ENCODE results near the gene GLYATL3.

Gene GLYATL3

GRCh38 chr6:49526598-49526997 is 26.9 kb downstream of the GLYATL3 start:
- Histone ChIP-seq H3K9me3 (ENCODE audit: control insufficient read depth in 2 of 2, low read length in 2 of 2) (no peaks in the 10 kb centered on the region), H3K9ac (ENCODE audit: low read depth in 1 of 2, low read length in 2 of 2) (no peak overlapping the region), H3K4me3 (ENCODE audit: low read length in 2 of 2) (no peak overlapping the region), H3K27ac (ENCODE audit: low read depth in 2 of 2, low read length in 2 of 2) (no peak overlapping the region), H3K4me1 (ENCODE audit: control insufficient read depth in 2 of 2, insufficient read depth in 2 of 2, low read length in 2 of 2) (peaks cover 6 to 13% of the 10 kb centered on the region in 2 donors), H3K36me3 (ENCODE audit: control insufficient read depth in 2 of 2, insufficient read depth in 2 of 2, low read length in 2 of 2) (no peaks in the 10 kb centered on the region), H3K27me3 (ENCODE audit: control insufficient read depth in 2 of 2, insufficient read depth in 2 of 2, low read length in 2 of 2) (no peaks in the 10 kb centered on the region)

DNA sequence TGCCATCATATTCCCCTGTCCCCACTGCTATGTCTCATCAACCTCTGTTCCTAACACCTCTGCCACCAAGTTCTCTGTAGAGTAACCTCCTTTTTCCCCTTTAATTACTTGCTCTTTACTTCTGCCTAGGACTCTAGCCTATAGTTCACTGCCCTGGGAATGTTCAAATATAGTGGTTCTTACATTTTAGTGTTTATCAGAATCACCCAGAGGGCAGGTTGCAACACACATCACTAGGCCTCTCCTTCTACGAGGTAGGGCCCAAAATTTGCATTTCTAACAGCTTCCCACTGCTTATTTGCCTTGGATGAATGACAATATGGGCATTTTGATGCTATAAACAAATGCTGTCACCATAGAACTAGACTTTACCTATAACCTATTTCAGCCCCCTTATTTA is 27.6 kb downstream of the GLYATL3 start:
- no peaks in the 10 kb centered on the region for H3K9me3 ChIP-seq (ENCODE audit: control insufficient read depth in 2 of 2, low read length in 2 of 2)

DNA sequence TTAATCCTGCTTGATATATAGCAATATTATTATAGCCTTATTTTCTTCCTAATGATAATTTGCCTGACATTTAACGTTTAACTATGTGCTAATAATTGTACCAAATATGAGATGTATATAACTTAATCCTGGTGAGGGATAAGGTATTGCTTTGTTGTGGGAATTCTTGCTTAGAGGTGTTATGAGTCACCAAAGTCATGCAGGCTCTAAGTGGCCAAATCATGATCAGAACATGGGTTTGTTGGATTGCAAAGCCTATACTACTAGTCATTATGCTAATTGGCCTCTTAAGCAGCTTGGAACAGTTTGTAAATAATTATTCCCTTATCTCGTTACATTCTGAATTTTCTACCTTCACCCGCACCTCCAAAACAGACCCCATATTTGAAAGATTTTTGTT is 28.8 kb downstream of the GLYATL3 start:
- Histone ChIP-seq H3K36me3 (ENCODE audit: control insufficient read depth in 2 of 2, insufficient read depth in 2 of 2, low read length in 2 of 2) (no peaks in the 10 kb centered on the region), H3K27ac (ENCODE audit: low read depth in 2 of 2, low read length in 2 of 2) (no peak overlapping the region), H3K9ac (ENCODE audit: low read depth in 1 of 2, low read length in 2 of 2) (no peak overlapping the region), H3K4me1 (ENCODE audit: control insufficient read depth in 2 of 2, insufficient read depth in 2 of 2, low read length in 2 of 2) (peaks cover 6% of the 10 kb centered on the region in 2 donors), H3K27me3 (ENCODE audit: control insufficient read depth in 2 of 2, insufficient read depth in 2 of 2, low read length in 2 of 2) (no peaks in the 10 kb centered on the region), H3K9me3 (ENCODE audit: control insufficient read depth in 2 of 2, low read length in 2 of 2) (no peaks in the 10 kb centered on the region), H3K4me3 (ENCODE audit: low read length in 2 of 2) (no peak overlapping the region)

More for the DNA sequence above, 27.6 kb downstream of the GLYATL3 start:
- H3K4me1 ChIP-seq (ENCODE audit: control insufficient read depth in 2 of 2, insufficient read depth in 2 of 2, low read length in 2 of 2), result peaks cover 6 to 13% of the 10 kb centered on the region in 2 donors
- no peak overlapping the region for H3K27ac ChIP-seq (ENCODE audit: low read depth in 2 of 2, low read length in 2 of 2)
- no peaks in the 10 kb centered on the region for H3K36me3 ChIP-seq (ENCODE audit: control insufficient read depth in 2 of 2, insufficient read depth in 2 of 2, low read length in 2 of 2)
- no peak overlapping the region for H3K9ac ChIP-seq (ENCODE audit: low read depth in 1 of 2, low read length in 2 of 2)
- no peaks in the 10 kb centered on the region for H3K27me3 ChIP-seq (ENCODE audit: control insufficient read depth in 2 of 2, insufficient read depth in 2 of 2, low read length in 2 of 2)
- no peak overlapping the region for H3K4me3 ChIP-seq (ENCODE audit: low read length in 2 of 2)

- Histone ChIP-seq H3K36me3 (ENCODE audit: control insufficient read depth in 2 of 2, insufficient read depth in 2 of 2, low read length in 2 of 2) (no peaks in the 10 kb centered on the region), H3K4me3 (ENCODE audit: low read length in 2 of 2) (no peak overlapping the region), H3K4me1 (ENCODE audit: control insufficient read depth in 2 of 2, insufficient read depth in 2 of 2, low read length in 2 of 2) (peaks cover 4 to 6% of the 10 kb centered on the region in 2 donors), H3K9ac (ENCODE audit: low read depth in 1 of 2, low read length in 2 of 2) (no peak overlapping the region), H3K9me3 (ENCODE audit: control insufficient read depth in 2 of 2, low read length in 2 of 2) (no peaks in the 10 kb centered on the region), H3K27me3 (ENCODE audit: control insufficient read depth in 2 of 2, insufficient read depth in 2 of 2, low read length in 2 of 2) (no peaks in the 10 kb centered on the region), H3K27ac (ENCODE audit: low read depth in 2 of 2, low read length in 2 of 2) (no peak overlapping the region)
Observed at GRCh38 chr6:49530141-49530776, 30.5 kb downstream of the GLYATL3 start.

- Histone ChIP-seq H3K27ac (ENCODE audit: low read depth in 2 of 2, low read length in 2 of 2) (no peak overlapping the region), H3K27me3 (ENCODE audit: control insufficient read depth in 2 of 2, insufficient read depth in 2 of 2, low read length in 2 of 2) (no peaks in the 10 kb centered on the region), H3K4me3 (ENCODE audit: low read length in 2 of 2) (no peak overlapping the region), H3K9me3 (ENCODE audit: control insufficient read depth in 2 of 2, low read length in 2 of 2) (no peaks in the 10 kb centered on the region), H3K9ac (ENCODE audit: low read depth in 1 of 2, low read length in 2 of 2) (no peak overlapping the region), H3K36me3 (ENCODE audit: control insufficient read depth in 2 of 2, insufficient read depth in 2 of 2, low read length in 2 of 2) (no peaks in the 10 kb centered on the region), H3K4me1 (ENCODE audit: control insufficient read depth in 2 of 2, insufficient read depth in 2 of 2, low read length in 2 of 2) (peaks cover 0 to under 1% of the 10 kb centered on the region in 2 donors)
Observed at GRCh38 chr6:49531774-49532569, 32.2 kb downstream of the GLYATL3 start.

DNA sequence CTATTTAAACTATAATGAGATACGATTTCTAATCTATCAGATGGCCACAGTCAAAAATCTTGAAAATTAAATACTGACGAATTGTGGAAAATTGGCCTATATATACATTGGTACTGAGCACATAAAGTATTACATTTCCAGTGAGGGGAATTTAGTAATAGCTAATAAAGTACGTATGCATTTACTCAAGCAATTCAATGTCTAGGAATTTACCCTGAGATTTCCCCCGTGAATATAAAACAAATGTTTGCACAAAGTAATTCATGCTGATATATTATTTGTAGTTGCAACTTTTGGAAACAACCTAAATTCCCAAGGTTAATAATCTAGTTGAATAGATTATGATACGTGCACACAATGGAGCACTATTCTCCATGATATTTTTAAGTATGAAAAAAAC is 36.1 kb downstream of the GLYATL3 start:
- Histone ChIP-seq H3K4me3 (ENCODE audit: low read length in 2 of 2) (no peak overlapping the region), H3K9me3 (ENCODE audit: control insufficient read depth in 2 of 2, low read length in 2 of 2) (no peaks in the 10 kb centered on the region), H3K36me3 (ENCODE audit: control insufficient read depth in 2 of 2, insufficient read depth in 2 of 2, low read length in 2 of 2) (no peaks in the 10 kb centered on the region), H3K27me3 (ENCODE audit: control insufficient read depth in 2 of 2, insufficient read depth in 2 of 2, low read length in 2 of 2) (no peaks in the 10 kb centered on the region), H3K9ac (ENCODE audit: low read depth in 1 of 2, low read length in 2 of 2) (no peak overlapping the region), H3K27ac (ENCODE audit: low read depth in 2 of 2, low read length in 2 of 2) (no peak overlapping the region), H3K4me1 (ENCODE audit: control insufficient read depth in 2 of 2, insufficient read depth in 2 of 2, low read length in 2 of 2) (no peaks in the 10 kb centered on the region)

DNA sequence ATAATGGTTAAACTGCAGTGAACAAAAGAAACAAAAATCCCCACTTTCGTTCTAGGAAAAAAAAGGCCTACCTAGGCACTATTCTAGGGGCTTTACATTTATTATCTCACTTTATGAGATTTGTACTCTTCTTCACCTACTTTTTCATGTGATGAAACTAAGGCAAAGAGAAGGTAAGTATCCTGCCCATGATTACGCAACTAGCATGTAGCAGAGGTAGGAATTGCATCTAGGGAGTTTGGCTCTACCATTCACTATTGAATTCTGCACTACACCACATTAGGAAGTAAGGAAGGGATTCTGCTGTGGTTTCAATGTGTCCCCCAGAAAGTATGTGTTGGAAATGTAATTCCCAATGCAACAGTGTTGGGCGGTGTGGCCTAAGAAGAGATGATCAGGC is 39.4 kb downstream of the GLYATL3 start:
- no peaks in the 10 kb centered on the region for H3K36me3 ChIP-seq (ENCODE audit: control insufficient read depth in 2 of 2, insufficient read depth in 2 of 2, low read length in 2 of 2)
- H3K4me1 ChIP-seq (ENCODE audit: control insufficient read depth in 2 of 2, insufficient read depth in 2 of 2, low read length in 2 of 2), result no peaks in the 10 kb centered on the region
- no peak overlapping the region for H3K27ac ChIP-seq (ENCODE audit: low read depth in 2 of 2, low read length in 2 of 2)
- no peaks in the 10 kb centered on the region for H3K9me3 ChIP-seq (ENCODE audit: control insufficient read depth in 2 of 2, low read length in 2 of 2)
- no peak overlapping the region for H3K9ac ChIP-seq (ENCODE audit: low read depth in 1 of 2, low read length in 2 of 2)
- H3K27me3 ChIP-seq (ENCODE audit: control insufficient read depth in 2 of 2, insufficient read depth in 2 of 2, low read length in 2 of 2), result no peaks in the 10 kb centered on the region
- H3K4me3 ChIP-seq (ENCODE audit: low read length in 2 of 2), result no peak overlapping the region

GRCh38 chr6:49540614-49541013 is 40.9 kb downstream of the GLYATL3 start:
- Histone ChIP-seq H3K27ac (ENCODE audit: low read depth in 2 of 2, low read length in 2 of 2) (no peak overlapping the region), H3K4me3 (ENCODE audit: low read length in 2 of 2) (no peak overlapping the region), H3K9me3 (ENCODE audit: control insufficient read depth in 2 of 2, low read length in 2 of 2) (no peaks in the 10 kb centered on the region), H3K9ac (ENCODE audit: low read depth in 1 of 2, low read length in 2 of 2) (no peak overlapping the region), H3K36me3 (ENCODE audit: control insufficient read depth in 2 of 2, insufficient read depth in 2 of 2, low read length in 2 of 2) (no peaks in the 10 kb centered on the region), H3K4me1 (ENCODE audit: control insufficient read depth in 2 of 2, insufficient read depth in 2 of 2, low read length in 2 of 2) (no peaks in the 10 kb centered on the region), H3K27me3 (ENCODE audit: control insufficient read depth in 2 of 2, insufficient read depth in 2 of 2, low read length in 2 of 2) (no peaks in the 10 kb centered on the region)

- Histone ChIP-seq H3K9me3 (ENCODE audit: control insufficient read depth in 2 of 2, low read length in 2 of 2) (no peaks in the 10 kb centered on the region), H3K27me3 (ENCODE audit: control insufficient read depth in 2 of 2, insufficient read depth in 2 of 2, low read length in 2 of 2) (no peaks in the 10 kb centered on the region), H3K9ac (ENCODE audit: low read depth in 1 of 2, low read length in 2 of 2) (no peak overlapping the region), H3K4me1 (ENCODE audit: control insufficient read depth in 2 of 2, insufficient read depth in 2 of 2, low read length in 2 of 2) (no peaks in the 10 kb centered on the region), H3K4me3 (ENCODE audit: low read length in 2 of 2) (no peak overlapping the region), H3K27ac (ENCODE audit: low read depth in 2 of 2, low read length in 2 of 2) (no peak overlapping the region), H3K36me3 (ENCODE audit: control insufficient read depth in 2 of 2, insufficient read depth in 2 of 2, low read length in 2 of 2) (no peaks in the 10 kb centered on the region)
Observed at GRCh38 chr6:49541210-49541724, 41.5 kb downstream of the GLYATL3 start.

- no peak overlapping the region for H3K27ac ChIP-seq (ENCODE audit: low read depth in 2 of 2, low read length in 2 of 2)
Observed at GRCh38 chr6:49541936-49542335, 42.2 kb downstream of the GLYATL3 start.

More at GRCh38 chr6:49541936-49542335, 42.2 kb downstream of the GLYATL3 start:
- H3K4me1 ChIP-seq (ENCODE audit: control insufficient read depth in 2 of 2, insufficient read depth in 2 of 2, low read length in 2 of 2), result no peaks in the 10 kb centered on the region
- no peaks in the 10 kb centered on the region for H3K9me3 ChIP-seq (ENCODE audit: control insufficient read depth in 2 of 2, low read length in 2 of 2)
- no peak overlapping the region for H3K4me3 ChIP-seq (ENCODE audit: low read length in 2 of 2)
- no peaks in the 10 kb centered on the region for H3K27me3 ChIP-seq (ENCODE audit: control insufficient read depth in 2 of 2, insufficient read depth in 2 of 2, low read length in 2 of 2)
- no peak overlapping the region for H3K9ac ChIP-seq (ENCODE audit: low read depth in 1 of 2, low read length in 2 of 2)
- H3K36me3 ChIP-seq (ENCODE audit: control insufficient read depth in 2 of 2, insufficient read depth in 2 of 2, low read length in 2 of 2), result no peaks in the 10 kb centered on the region
